Retinal pigment epithelial cell (primary cell): Measurements from ENCODE around the gene SS18L1.

Experiments
- DNase-seq: peaks from one replicate; pipeline ENCODE4 v3.0.0-alpha.2; 2010; ENCODE audit warnings: low read depth
- H3K4me3 ChIP-seq: 2 replicates; pipeline ENCODE4 v1.5.1; 2011; ENCODE audit warnings: mild to moderate bottlenecking, low read length, control low read depth, moderate library complexity
- CTCF ChIP-seq: conservative IDR thresholded peaks from 2 replicates; pipeline ENCODE4 v1.5.1; 2011; ENCODE audit warnings: low read depth, low read length, control low read depth, inconsistent platforms

Gene SS18L1

GRCh38 chr20:62134735-62135231 is 8.8 kb upstream of the SS18L1 start:
- H3K4me3 ChIP-seq = no peak overlapping the region
- no peak for TF ChIP-seq CTCF
- DNase-seq = no peak

GRCh38 chr20:62135573-62136266 is 7.8 kb upstream of the SS18L1 start:
- TF ChIP-seq CTCF = no peak
- no peak overlapping the region for H3K4me3 ChIP-seq
- no peak for DNase-seq

- peak; percentile 98 for TF ChIP-seq CTCF
- no peak overlapping the region for H3K4me3 ChIP-seq
- DNase-seq = no peak
These were observed 7.1 kb upstream of the SS18L1 start for GRCh38 chr20:62136283-62137091.

- no peak overlapping the region for H3K4me3 ChIP-seq
- DNase-seq = no peak
- no peak for TF ChIP-seq CTCF
These were observed 6.5 kb upstream of the SS18L1 start for GRCh38 chr20:62137092-62137384.

GRCh38 chr20:62137478-62138203 is 5.9 kb upstream of the SS18L1 start:
- TF ChIP-seq CTCF = no peak
- no peak overlapping the region for H3K4me3 ChIP-seq
- DNase-seq = no peak

- no peak for DNase-seq
- no peak for TF ChIP-seq CTCF
- no peak overlapping the region for H3K4me3 ChIP-seq
These were observed 5.4 kb upstream of the SS18L1 start for GRCh38 chr20:62138204-62138543.

- no peak for TF ChIP-seq CTCF
- no peak for DNase-seq
- H3K4me3 ChIP-seq = no peak overlapping the region
These were observed 4.7 kb upstream of the SS18L1 start for GRCh38 chr20:62138912-62139311.
